HepG2 (cell line): Measurements from ENCODE around the gene TTC19. TPM values are rescaled to one million over a fixed set of nuclear protein-coding genes. Genes with fewer than 3 reads are reported as not detected.
A peak's percentile ranks its signal among the peaks of the same experiment; 100 is the strongest.

Experiments
- ATAC-seq: fragments of 200-7000 bp; cut with Tn5 transposase; 3 replicates; pipeline ENCODE4 v1.9.1; 2020; ENCODE audit warnings: mild to moderate bottlenecking, moderate library complexity
- BruUV-seq: library from RNA; stranded (reverse); fragments of 400-500 nt; replicated peaks from 2 replicates; lab custom pipeline; 2021; lab: Mats Ljungman, UMichigan
- CTCF ChIA-PET: fragments of 300-600 bp; formaldehyde crosslinking; extraction: SDS; loops from one replicate; lab custom pipeline; 2021; ENCODE audit warnings: low total read pairs, inconsistent platforms, low intra/inter-chr PET ratio; lab: Yijun Ruan, JAX
- POLR2A ChIA-PET: fragments of 350-600 bp; sonication (Branson Sonifier 250); formaldehyde crosslinking; loops from one replicate; lab custom pipeline; 2020; ENCODE audit warnings: antibody characterized with exemption, inconsistent platforms; lab: Yijun Ruan, JAX
- DNase-seq: peaks from one replicate; pipeline ENCODE4 v3.0.0-alpha.2; 2015; ENCODE audit warnings: low spot score
- FAIRE-seq: peaks from 3 replicates; lab custom pipeline; 2011; peaks lifted over from hg19 to GRCh38; lab: Jason Lieb, UNC
- H2AFZ ChIP-seq: one replicate; pipeline ENCODE4 v1.6.1; 2011; ENCODE audit warnings: low read length, inconsistent platforms
- H3K27ac ChIP-seq: fragments of 300-600 bp; 3 replicates; pipeline ENCODE4 v1.8.0; 2011; ENCODE audit warnings: mixed run types, mild to moderate bottlenecking, mixed read lengths, low read length, inconsistent platforms; ENCODE audit not compliant: insufficient read depth; ENCODE audit errors: extremely low read length
- H3K27me3 ChIP-seq, 2 experiments: fragments of 200-600 bp in 1 of 2; 2 replicates in 1 of 2; 3 replicates in 1 of 2; pipeline versions ENCODE4 v1.6.0 to v1.8.0; 2011; ENCODE audit warnings: low read length in 2 of 2, mild to moderate bottlenecking in 2 of 2, moderate library complexity in 2 of 2, inconsistent platforms in 1 of 2; ENCODE audit not compliant: insufficient read depth in 2 of 2, control insufficient read depth in 1 of 2
- H3K36me3 ChIP-seq, 2 experiments: fragments of 200-600 bp in 1 of 2; replicated peaks in 1 of 2; 2 replicates in 1 of 2; 3 replicates in 1 of 2; pipeline versions ENCODE4 v1.5.1 to v1.8.0; 2011; ENCODE audit warnings: low read length in 2 of 2, inconsistent platforms in 1 of 2; ENCODE audit not compliant: insufficient read depth in 2 of 2, control insufficient read depth in 1 of 2
- H3K4me1 ChIP-seq: 2 replicates; pipeline ENCODE4 v1.5.1; 2012; ENCODE audit warnings: low read length, inconsistent platforms; ENCODE audit not compliant: insufficient read depth
- H3K4me2 ChIP-seq: 2 replicates; pipeline ENCODE4 v1.6.0; 2011; ENCODE audit warnings: low read depth, low read length, inconsistent platforms
- H3K4me3 ChIP-seq, 3 experiments: fragments of 200-600 bp in 1 of 3; sonication (generic), shearing (Covaris generic) in 1 of 3; replicated peaks in 1 of 3; 2 replicates each; pipeline ENCODE4 v1.5.1; 2011 to 2016; ENCODE audit warnings: low read length in 3 of 3, inconsistent platforms in 2 of 3, low read depth in 2 of 3, mild to moderate bottlenecking in 2 of 3, control low read depth in 1 of 3, mixed read lengths in 1 of 3; ENCODE audit not compliant: insufficient read depth in 1 of 3
- H3K79me2 ChIP-seq: one replicate; pipeline ENCODE4 v1.6.1; 2011; ENCODE audit warnings: low read length, inconsistent platforms; ENCODE audit not compliant: insufficient read depth
- H3K9ac ChIP-seq: 2 replicates; pipeline ENCODE4 v1.6.0; 2011; ENCODE audit warnings: mild to moderate bottlenecking, low read depth, low read length, inconsistent platforms; ENCODE audit not compliant: insufficient read depth
- H3K9me3 ChIP-seq: 2 replicates; pipeline ENCODE4 v1.5.1; 2012; ENCODE audit warnings: mild to moderate bottlenecking, low read length
- H4K20me1 ChIP-seq: 2 replicates; pipeline ENCODE4 v1.6.0; 2011; ENCODE audit warnings: inconsistent platforms, mild to moderate bottlenecking, low read length, moderate library complexity; ENCODE audit not compliant: insufficient read depth
- CENPX ChIP-seq: sonication (generic); formaldehyde crosslinking; IDR thresholded peaks from 2 replicates; pipeline ENCODE4 v1.9.0; 2021; ENCODE audit warnings: mild to moderate bottlenecking, missing genetic modification reagents, moderate library complexity
- FOSL2 ChIP-seq: sonication (generic); formaldehyde crosslinking; IDR thresholded peaks from 2 replicates; pipeline ENCODE4 v1.4.0; 2020; ENCODE audit warnings: missing genetic modification reagents
- FOXP4 ChIP-seq: sonication (generic); formaldehyde crosslinking; IDR thresholded peaks from 2 replicates; pipeline ENCODE4 v1.4.0; 2020; ENCODE audit warnings: missing genetic modification reagents
- FUBP1 ChIP-seq: sonication (generic); formaldehyde crosslinking; IDR thresholded peaks from 2 replicates; pipeline ENCODE4 v1.5.1; 2020; ENCODE audit warnings: missing genetic modification reagents, mild to moderate bottlenecking, borderline replicate concordance
- KLF12 ChIP-seq: sonication (generic); formaldehyde crosslinking; IDR thresholded peaks from 2 replicates; pipeline ENCODE4 v1.4.0; 2020; ENCODE audit warnings: missing genetic modification reagents, borderline replicate concordance
- MAZ ChIP-seq, 2 experiments: sonication (generic) in 1 of 2; formaldehyde crosslinking in 1 of 2; IDR thresholded peaks; 2 replicates each; pipeline versions ENCODE4 v1.5.0 to v1.6.1; 2012 to 2020; ENCODE audit warnings: low read depth in 2 of 2, mild to moderate bottlenecking in 2 of 2, borderline replicate concordance in 1 of 2, improper control_type of control experiment in 1 of 2, low read length in 1 of 2, missing genetic modification reagents in 1 of 2, moderate library complexity in 1 of 2
- NFE2L2 ChIP-seq: fragments of 150-350 bp; IDR thresholded peaks from 2 replicates; pipeline ENCODE4 v1.6.1; 2014; ENCODE audit warnings: low read length
- THAP9 ChIP-seq: sonication (generic); formaldehyde crosslinking; IDR thresholded peaks from 2 replicates; pipeline ENCODE4; 2020; ENCODE audit warnings: missing genetic modification reagents, mild to moderate bottlenecking, borderline replicate concordance
- ZKSCAN8 ChIP-seq: IDR thresholded peaks from 2 replicates; pipeline ENCODE4 v1.6.1; 2016; ENCODE audit warnings: borderline replicate concordance, missing genetic modification reagents, missing compliant biosample characterization
- ZNF33B ChIP-seq: sonication (generic); formaldehyde crosslinking; IDR thresholded peaks from 2 replicates; pipeline ENCODE4 v1.5.1; 2020; ENCODE audit warnings: mild to moderate bottlenecking, missing genetic modification reagents
- ZNF414 ChIP-seq: sonication (generic); formaldehyde crosslinking; IDR thresholded peaks from 2 replicates; pipeline ENCODE4 v1.5.0; 2020; ENCODE audit warnings: missing genetic modification reagents
- WGBS: methylation state at CpG from one replicate; pipeline ENCODE4 v1.1.6; 2017; ENCODE audit warnings: low lambda C conversion rate; 5-methylcytosine and 5-hydroxymethylcytosine counted together
- in situ Hi-C: cut with HindIII; loops from 2 replicates; pipeline ENCODE4 v1.10.0; 2017; ENCODE audit warnings: low pct_unique_long_range_greater_than_20kb; ENCODE audit not compliant: extremely low pct_ligation_motif_present
- intact Hi-C: fragments of 100-400 bp; cut with micrococcal nuclease; formaldehyde crosslinking; loops from one replicate; pipeline ENCODE4 v1.10.0; 2022; ENCODE audit not compliant: unreplicated experiment
- polyA plus RNA-seq, 8 experiments: library from polyadenylated mRNA; depleted of rRNA in 3 of 8; stranded (reverse) in 7 of 8; unstranded in 1 of 8; fragments of >200 nt; fragmentation: Illumina TruSeq in 4 of 8; extraction: Trizol in 4 of 8; gene quantifications; 2 replicates each; pipeline versions ENCODE4 v1.2.1 to v1.2.3, GENCODE V29; 2011 to 2016; ENCODE audit warnings: low read depth in 4 of 8, missing spikeins in 1 of 8, mixed read lengths in 1 of 8; ENCODE audit not compliant: insufficient read depth in 1 of 8
- total RNA-seq, 5 experiments: library from RNA; depleted of rRNA; stranded (reverse); fragments of >200 nt; fragmentation: Illumina TruSeq; extraction: Trizol; gene quantifications; 2 replicates each; pipeline ENCODE4 v1.2.3, GENCODE V29; 2016; ENCODE audit warnings: low read depth in 1 of 5
- TF ChIP-seq, protein P1 (sequence below): sonication (generic); formaldehyde crosslinking; IDR thresholded peaks from 2 replicates; pipeline ENCODE4 v1.4.0; 2020; ENCODE audit warnings: missing genetic modification reagents

Gene TTC19
- total and polyA plus RNA-seq, 2 of the 13 experiments (the other 11 are each of a cell fraction or from before 2014, with no cell fraction given), result 4.4 to 24.3 TPM

DNA sequence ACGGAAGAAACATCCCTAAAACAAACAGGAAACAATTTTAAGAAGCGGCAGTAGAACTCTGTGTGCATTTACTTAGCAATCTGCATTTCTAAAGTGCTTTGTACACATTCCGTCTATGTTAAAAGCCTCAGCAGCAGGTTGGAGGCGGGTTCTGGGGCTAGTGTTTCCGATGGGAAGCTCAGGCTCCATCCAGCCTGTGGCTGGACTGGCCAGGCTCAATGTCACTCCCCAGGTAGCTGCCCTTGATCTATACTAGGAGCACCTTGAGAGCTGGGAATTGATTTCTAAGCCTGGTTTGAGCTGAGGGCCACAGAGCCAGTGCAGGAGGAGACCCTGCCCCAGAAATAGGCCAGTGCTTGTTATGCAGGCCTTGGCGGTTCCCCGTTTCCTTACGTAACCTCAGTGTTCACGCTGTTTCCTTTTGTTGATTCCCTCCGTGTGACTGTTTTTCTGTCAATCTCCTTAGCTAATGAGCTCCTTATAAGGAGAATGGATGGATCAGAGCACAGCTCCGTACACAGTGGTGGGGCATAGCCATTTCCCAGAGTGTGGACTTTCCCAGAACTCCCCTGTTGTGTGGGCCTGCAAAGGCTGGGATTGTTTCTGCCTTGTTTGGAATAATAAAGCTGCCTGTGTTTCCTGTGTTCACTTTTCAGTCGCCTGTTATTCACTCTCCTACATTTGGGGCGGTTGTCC, 33.3 kb upstream of the TTC19 start (continued):
- no peak for TF ChIP-seq FUBP1 (CRISPR knock-in tag)
- no peak for TF ChIP-seq NFE2L2
- no peak for TF ChIP-seq ZNF414 (CRISPR knock-in tag)

- Histone ChIP-seq H2AFZ (peak overlapping the region; percentile 6), H4K20me1 (no peaks in the 10 kb centered on the region), H3K4me2 (peak overlapping the region; percentile 99), H3K36me3 (peaks cover 0 to 2% of the 10 kb centered on the region in 2 experiments; a peak in 2 of 5 replicates), H3K4me1 (peaks cover 50% of the 10 kb centered on the region), H3K79me2 (peaks cover 27% of the 10 kb centered on the region), H3K27ac (peak overlapping the region; percentile 84), H3K4me3 (peak overlapping the region; percentile 61 to 75 (median 61)), H3K27me3 (no peaks in the 10 kb centered on the region), H3K9ac (peak overlapping the region; percentile 76), H3K9me3 (no peaks in the 10 kb centered on the region)
- intact Hi-C loops, result no loop called here
- FAIRE-seq (no peak), DNase-seq (peak; percentile 35), ATAC-seq (peak; percentile 58)
- POLR2A ChIA-PET, result interaction anchor here (1.0 to 1.7 kb wide), 3 partner anchors 9 to 33 kb away, joined by 5 to 15 read pairs (median 12); partner anchors contain the start of genes ADORA2B, TTC19 and ZSWIM7
- no TSS peak for BruUV-seq
- in situ Hi-C loops, result no loop called here
- WGBS, result 13% methylated on average over 11 of the region's 11 CpGs
- CTCF ChIA-PET, result no interaction called here
- TF ChIP-seq MAZ (IDR thresholded peaks at IDR 0.05; ENCODE audit: borderline replicate concordance, low read depth, low read length) (no peak), MAZ (CRISPR knock-in tag; IDR thresholded peaks at IDR 0.05; ENCODE audit: low read depth) (no peak), CENPX (CRISPR knock-in tag) (no peak), ZKSCAN8 (CRISPR knock-in tag) (no peak), KLF12 (CRISPR knock-in tag) (0 out of 2 replicates have a peak, but pooled peaks have one; percentile 7), FOXP4 (peak; percentile 45), FOSL2 (no peak), ZNF33B (no peak), THAP9 (0 out of 2 replicates have a peak, but pooled peaks have one; percentile 21)
- TF ChIP-seq, protein P1, sequence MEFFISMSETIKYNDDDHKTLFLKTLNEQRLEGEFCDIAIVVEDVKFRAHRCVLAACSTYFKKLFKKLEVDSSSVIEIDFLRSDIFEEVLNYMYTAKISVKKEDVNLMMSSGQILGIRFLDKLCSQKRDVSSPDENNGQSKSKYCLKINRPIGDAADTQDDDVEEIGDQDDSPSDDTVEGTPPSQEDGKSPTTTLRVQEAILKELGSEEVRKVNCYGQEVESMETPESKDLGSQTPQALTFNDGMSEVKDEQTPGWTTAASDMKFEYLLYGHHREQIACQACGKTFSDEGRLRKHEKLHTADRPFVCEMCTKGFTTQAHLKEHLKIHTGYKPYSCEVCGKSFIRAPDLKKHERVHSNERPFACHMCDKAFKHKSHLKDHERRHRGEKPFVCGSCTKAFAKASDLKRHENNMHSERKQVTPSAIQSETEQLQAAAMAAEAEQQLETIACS, result no peak
Measured at GRCh38 chr17:15966879-15967248, 32.8 kb upstream of the TTC19 start.
